ENCODE results near the gene ZBTB20. TPM values are rescaled to one million over a fixed set of nuclear protein-coding genes. Genes with fewer than 3 reads are reported as not detected.

Gene ZBTB20
- total RNA-seq, 1 donor from 2014 or later, result 19.1 TPM

- Mint-ChIP-seq H3K27ac (ENCODE audit: unreplicated experiment) (no peak overlapping the region), H3K9me3 (ENCODE audit: unreplicated experiment) (peaks cover 9% of the 10 kb centered on the region), H3K4me1 (ENCODE audit: unreplicated experiment) (no peaks in the 10 kb centered on the region), H3K27me3 (ENCODE audit: unreplicated experiment) (peaks cover 1% of the 10 kb centered on the region), H3K36me3 (ENCODE audit: unreplicated experiment) (peaks cover 1% of the 10 kb centered on the region), H3K4me3 (ENCODE audit: unreplicated experiment) (no peak overlapping the region)
- TF ChIP-seq, protein P1, sequence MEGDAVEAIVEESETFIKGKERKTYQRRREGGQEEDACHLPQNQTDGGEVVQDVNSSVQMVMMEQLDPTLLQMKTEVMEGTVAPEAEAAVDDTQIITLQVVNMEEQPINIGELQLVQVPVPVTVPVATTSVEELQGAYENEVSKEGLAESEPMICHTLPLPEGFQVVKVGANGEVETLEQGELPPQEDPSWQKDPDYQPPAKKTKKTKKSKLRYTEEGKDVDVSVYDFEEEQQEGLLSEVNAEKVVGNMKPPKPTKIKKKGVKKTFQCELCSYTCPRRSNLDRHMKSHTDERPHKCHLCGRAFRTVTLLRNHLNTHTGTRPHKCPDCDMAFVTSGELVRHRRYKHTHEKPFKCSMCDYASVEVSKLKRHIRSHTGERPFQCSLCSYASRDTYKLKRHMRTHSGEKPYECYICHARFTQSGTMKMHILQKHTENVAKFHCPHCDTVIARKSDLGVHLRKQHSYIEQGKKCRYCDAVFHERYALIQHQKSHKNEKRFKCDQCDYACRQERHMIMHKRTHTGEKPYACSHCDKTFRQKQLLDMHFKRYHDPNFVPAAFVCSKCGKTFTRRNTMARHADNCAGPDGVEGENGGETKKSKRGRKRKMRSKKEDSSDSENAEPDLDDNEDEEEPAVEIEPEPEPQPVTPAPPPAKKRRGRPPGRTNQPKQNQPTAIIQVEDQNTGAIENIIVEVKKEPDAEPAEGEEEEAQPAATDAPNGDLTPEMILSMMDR (IDR thresholded peaks at IDR 0.05), result no peak
- DNase-seq (ENCODE audit: extremely low spot score, unreplicated experiment), result no peak
Observed at GRCh38 chr3:115007966-115008365, 139.1 kb downstream of the ZBTB20 start.

GRCh38 chr3:115004201-115005140 lies 142.6 kb downstream of the ZBTB20 start:
- TF ChIP-seq, protein P1 (IDR thresholded peaks at IDR 0.05), result no peak
- no peaks in the 10 kb centered on the region for H3K4me1 Mint-ChIP-seq (ENCODE audit: unreplicated experiment)
- no peak for DNase-seq (ENCODE audit: extremely low spot score, unreplicated experiment)
- H3K9me3 Mint-ChIP-seq (ENCODE audit: unreplicated experiment), result peaks cover 9% of the 10 kb centered on the region
- no peaks in the 10 kb centered on the region for H3K36me3 Mint-ChIP-seq (ENCODE audit: unreplicated experiment)
- no peak overlapping the region for H3K27ac Mint-ChIP-seq (ENCODE audit: unreplicated experiment)
- no peaks in the 10 kb centered on the region for H3K27me3 Mint-ChIP-seq (ENCODE audit: unreplicated experiment)
- no peak overlapping the region for H3K4me3 Mint-ChIP-seq (ENCODE audit: unreplicated experiment)

- Mint-ChIP-seq H3K4me3 (ENCODE audit: unreplicated experiment) (no peak overlapping the region), H3K27me3 (ENCODE audit: unreplicated experiment) (peaks cover 3% of the 10 kb centered on the region), H3K4me1 (ENCODE audit: unreplicated experiment) (no peaks in the 10 kb centered on the region), H3K27ac (ENCODE audit: unreplicated experiment) (no peak overlapping the region), H3K9me3 (ENCODE audit: unreplicated experiment) (peaks cover 15% of the 10 kb centered on the region), H3K36me3 (ENCODE audit: unreplicated experiment) (peaks cover 6% of the 10 kb centered on the region)
- DNase-seq (ENCODE audit: extremely low spot score, unreplicated experiment), result no peak
- TF ChIP-seq, protein P1 (IDR thresholded peaks at IDR 0.05), result no peak
Observed at GRCh38 chr3:114998971-114999579, 148.0 kb downstream of the ZBTB20 start.

DNA sequence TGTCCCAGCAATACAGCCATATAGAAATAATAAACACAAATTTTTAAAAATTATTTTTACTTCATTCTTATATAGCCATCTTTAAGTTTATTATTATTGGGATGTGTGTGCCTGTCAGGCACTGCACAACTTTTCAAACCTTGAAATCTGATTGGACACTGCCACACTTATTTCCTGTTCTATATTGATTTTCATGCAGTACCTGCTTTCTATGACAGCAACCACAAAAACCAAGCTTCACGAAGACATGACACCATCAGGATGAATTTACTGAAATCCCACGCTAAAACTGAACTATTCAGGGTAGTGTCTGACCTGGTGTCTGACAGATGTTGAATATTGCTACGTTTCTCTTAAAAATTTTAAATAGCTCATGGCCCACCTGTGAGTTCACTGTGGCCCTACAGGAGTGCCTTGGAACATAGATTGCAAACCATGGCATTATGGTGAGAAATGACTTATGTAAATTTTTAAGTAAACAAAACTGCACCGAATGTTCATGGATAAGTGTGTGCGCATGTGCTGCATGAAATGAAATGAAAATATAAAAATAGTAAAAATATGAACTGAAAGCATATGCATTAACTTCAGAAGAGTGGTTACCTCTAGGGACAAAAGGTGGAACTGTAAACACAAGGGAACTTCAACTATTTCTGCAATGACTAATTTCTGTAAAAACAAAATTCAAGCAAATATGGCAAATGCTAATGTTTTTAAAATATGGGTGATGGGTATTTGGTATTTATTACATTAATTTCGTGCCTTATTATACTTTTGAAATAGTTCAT lies 152.3 kb downstream of the ZBTB20 start:
- TF ChIP-seq, protein P1 (IDR thresholded peaks at IDR 0.05), result no peak
- H3K9me3 Mint-ChIP-seq (ENCODE audit: unreplicated experiment), result peaks cover 16% of the 10 kb centered on the region

More for the DNA sequence above, 152.3 kb downstream of the ZBTB20 start:
- no peak for DNase-seq (ENCODE audit: extremely low spot score, unreplicated experiment)
- Mint-ChIP-seq H3K4me1 (ENCODE audit: unreplicated experiment) (no peaks in the 10 kb centered on the region), H3K27ac (ENCODE audit: unreplicated experiment) (no peak overlapping the region), H3K27me3 (ENCODE audit: unreplicated experiment) (peaks cover 3% of the 10 kb centered on the region), H3K4me3 (ENCODE audit: unreplicated experiment) (no peak overlapping the region), H3K36me3 (ENCODE audit: unreplicated experiment) (peaks cover 7% of the 10 kb centered on the region)
